Endothelial cell of umbilical vein (primary cell): Measurements from ENCODE around the gene GLUD1.

Experiments used
- CTCF ChIP-seq, 2 donors: IDR thresholded peaks; 1 replicate in 1 of 2; 2 replicates in 1 of 2; pipeline ENCODE4 v1.5.1; 2011; ENCODE audit warnings: low read length in 2 of 2, mild to moderate bottlenecking in 2 of 2, moderate library complexity in 2 of 2, control low read depth in 1 of 2, inconsistent platforms in 1 of 2, low read depth in 1 of 2; ENCODE audit not compliant: insufficient read depth in 1 of 2; ENCODE audit errors: extremely low read depth in 1 of 2
- EZH2 ChIP-seq: IDR thresholded peaks from 2 replicates; pipeline ENCODE4 v1.6.1; 2012; ENCODE audit warnings: borderline replicate concordance, low read depth, mild to moderate bottlenecking, moderate library complexity, low read length, inconsistent platforms; ENCODE audit not compliant: severe bottlenecking
- FOS ChIP-seq: IDR thresholded peaks from 2 replicates; pipeline ENCODE4 v1.6.1; 2011; ENCODE audit warnings: mild to moderate bottlenecking, low read length, moderate library complexity, borderline replicate concordance; ENCODE audit not compliant: insufficient read depth
- GATA2 ChIP-seq: IDR thresholded peaks from 2 replicates; pipeline ENCODE4 v1.7.0; 2011; ENCODE audit warnings: low read depth, mild to moderate bottlenecking, moderate library complexity, mixed read lengths, low read length; ENCODE audit not compliant: insufficient read length, insufficient read depth
- MAX ChIP-seq: IDR thresholded peaks from 2 replicates; pipeline ENCODE4 v1.6.1; 2011; ENCODE audit not compliant: insufficient read depth, insufficient read length
- POLR2A ChIP-seq: IDR thresholded peaks from 2 replicates; pipeline ENCODE4 v1.6.1; 2012; ENCODE audit warnings: low read depth, mild to moderate bottlenecking, control low read depth, low read length
- POLR2AphosphoS5 ChIP-seq: IDR thresholded peaks from 2 replicates; pipeline ENCODE4 v1.6.1; 2012; ENCODE audit warnings: low read depth, mild to moderate bottlenecking, control low read depth, low read length, moderate library complexity; ENCODE audit not compliant: insufficient read depth

- no peak for TF ChIP-seq POLR2A
- no peak for TF ChIP-seq CTCF (IDR thresholded peaks at IDR 0.05; ENCODE audit: extremely low read depth in 1 of 2, insufficient read depth in 1 of 2, low read depth in 1 of 2, low read length in 2 of 2)
- no peak for TF ChIP-seq EZH2
- no peak for TF ChIP-seq GATA2
- no peak for TF ChIP-seq MAX
- no peak for TF ChIP-seq FOS
- no peak for TF ChIP-seq POLR2AphosphoS5
Measured at GRCh38 chr10:87079106-87079836, 15.4 kb downstream of the GLUD1 start.
